GM19468 (cell line): ENCODE data around the gene A4GALT.
"Not testable (repeated sequence)": the region's sequence is repeated elsewhere in the genome, so short reads cannot be mapped to it uniquely, and the experiment has no call there.

Experiments used
- ATAC-seq: cut with Tn5 transposase; IDR thresholded peaks from one replicate; pipeline ENCODE4 v1.9.1; 2021; ENCODE audit warnings: mild to moderate bottlenecking, moderate library complexity, moderate number of reproducible peaks; ENCODE audit not compliant: unreplicated experiment; ENCODE audit errors: extremely low read depth

A4GALT gene

DNA sequence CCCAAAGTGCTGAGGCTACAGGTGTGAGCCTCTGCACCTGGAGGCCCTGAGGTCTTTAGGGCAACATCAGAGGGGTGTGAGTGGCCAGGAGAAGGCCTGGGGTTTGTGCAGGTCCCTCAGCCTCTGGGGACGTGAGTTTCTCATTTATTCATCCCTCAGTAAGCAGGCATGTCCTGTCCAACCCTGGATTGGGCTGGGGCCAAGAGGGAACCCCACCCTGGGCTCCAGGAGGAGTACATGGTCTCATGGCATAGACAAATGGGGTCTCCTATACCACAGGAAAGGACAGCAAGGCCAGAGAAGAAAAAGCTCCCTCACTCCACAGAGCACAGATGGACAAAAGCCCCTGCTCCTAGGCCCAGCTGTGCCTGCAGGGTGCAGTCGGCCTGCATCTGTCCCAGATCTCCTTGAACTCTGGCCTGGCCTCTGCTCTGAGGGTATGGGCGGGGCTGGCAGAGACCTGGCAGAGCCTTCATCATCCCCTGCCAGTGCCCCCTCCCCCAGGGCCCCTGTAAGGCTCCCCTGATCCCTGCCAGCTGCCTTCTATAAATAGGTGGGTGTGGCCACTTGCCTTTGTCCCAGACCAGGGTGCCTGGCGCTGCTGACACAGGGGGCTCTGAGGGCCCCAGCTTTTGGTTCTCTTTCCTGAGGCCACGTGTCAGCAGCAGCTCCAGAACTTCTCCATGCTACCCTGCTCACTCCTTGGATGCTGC lies 34.6 kb downstream of the A4GALT start:
- ATAC-seq, result no peak

DNA sequence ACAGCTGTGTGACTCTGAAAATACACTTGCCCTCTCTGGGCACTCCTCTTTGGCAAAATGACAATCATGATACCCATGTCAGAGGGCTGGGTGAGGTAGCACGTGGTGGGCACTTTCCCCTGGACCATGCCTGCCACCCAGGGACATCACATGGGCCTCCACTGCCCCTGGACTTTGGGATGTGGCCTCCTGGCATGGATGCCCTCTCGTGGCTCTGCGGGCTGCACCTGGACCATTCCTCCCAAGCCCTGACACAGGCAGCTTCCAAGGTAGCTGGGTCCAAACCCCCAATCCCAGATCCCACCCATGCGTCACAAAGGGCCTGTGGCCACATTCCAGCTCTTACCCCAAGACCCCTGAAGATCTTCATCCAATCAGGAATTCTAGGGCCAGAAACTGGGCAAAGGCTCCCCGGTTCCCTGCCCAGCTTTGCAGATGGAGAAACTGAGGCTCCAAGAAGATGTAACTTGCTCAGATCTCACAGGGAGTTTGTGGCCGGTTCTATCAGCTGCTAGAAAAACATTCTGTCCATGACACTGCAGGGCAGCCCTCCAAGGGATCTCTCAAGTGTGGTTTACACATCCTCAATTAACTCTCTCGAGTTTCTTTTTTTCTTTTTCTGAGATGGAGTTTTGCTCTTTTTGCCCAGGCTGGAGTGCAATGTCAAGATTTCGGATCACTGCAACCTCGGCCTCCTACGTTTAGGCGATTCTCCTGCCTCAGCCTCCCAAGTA lies 36.0 kb downstream of the A4GALT start:
- no peak for ATAC-seq

DNA sequence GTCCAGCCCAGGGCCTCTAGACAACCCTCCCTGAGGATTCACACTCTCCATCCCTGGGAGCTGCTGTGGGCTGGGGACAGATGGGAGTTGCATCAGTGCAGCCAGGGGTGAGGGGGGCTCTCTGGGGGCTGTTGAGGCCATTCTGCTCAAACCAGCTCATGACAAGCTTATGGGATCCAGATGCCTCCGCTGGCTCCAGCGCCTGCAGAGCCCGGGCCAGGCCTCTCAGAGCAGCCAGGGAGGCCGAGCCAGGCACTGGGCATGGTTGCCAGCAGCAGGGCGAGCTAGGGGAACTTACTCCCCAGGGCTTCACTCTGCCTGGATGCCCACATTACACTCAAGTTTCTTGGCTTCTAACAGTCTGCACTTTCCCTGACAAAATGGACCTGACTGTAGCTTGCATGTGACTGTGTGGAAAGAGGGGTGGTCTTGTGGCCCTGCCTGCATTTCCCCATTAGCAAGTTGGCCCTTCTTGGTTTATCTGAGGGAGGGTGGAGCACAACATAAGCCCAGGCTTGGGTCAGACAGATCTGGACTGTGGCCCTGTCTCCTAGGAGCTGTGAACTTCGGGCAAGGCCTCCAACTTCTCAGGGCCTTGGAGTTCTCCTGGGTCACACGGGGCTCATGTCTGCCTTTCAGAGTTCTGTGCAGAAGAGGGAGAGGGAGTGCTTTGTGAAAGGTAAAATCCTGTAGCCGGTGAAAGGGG lies 36.9 kb downstream of the A4GALT start:
- no peak for ATAC-seq

- no peak for ATAC-seq
Observed at GRCh38 chr22:42682113-42682851, 38.4 kb downstream of the A4GALT start.

DNA sequence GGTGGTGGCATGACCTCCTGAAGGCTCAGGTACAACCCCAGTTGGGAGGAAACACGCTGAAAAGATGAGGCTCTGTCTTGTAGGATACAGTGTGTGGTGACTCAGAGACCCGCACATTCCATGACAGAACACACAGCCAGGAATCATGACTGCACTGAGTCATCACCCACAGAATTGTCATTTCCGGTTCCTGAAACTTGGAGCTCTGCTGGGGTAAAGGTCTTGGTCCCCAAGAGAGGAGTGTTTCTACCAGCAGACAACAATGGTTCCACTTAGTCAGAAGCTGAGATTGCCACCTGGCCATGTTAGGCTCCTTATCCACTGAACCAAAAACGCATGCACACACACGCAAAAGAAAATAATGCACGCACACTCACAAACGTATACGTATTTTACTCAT lies 40.0 kb downstream of the A4GALT start:
- ATAC-seq, result no peak

DNA sequence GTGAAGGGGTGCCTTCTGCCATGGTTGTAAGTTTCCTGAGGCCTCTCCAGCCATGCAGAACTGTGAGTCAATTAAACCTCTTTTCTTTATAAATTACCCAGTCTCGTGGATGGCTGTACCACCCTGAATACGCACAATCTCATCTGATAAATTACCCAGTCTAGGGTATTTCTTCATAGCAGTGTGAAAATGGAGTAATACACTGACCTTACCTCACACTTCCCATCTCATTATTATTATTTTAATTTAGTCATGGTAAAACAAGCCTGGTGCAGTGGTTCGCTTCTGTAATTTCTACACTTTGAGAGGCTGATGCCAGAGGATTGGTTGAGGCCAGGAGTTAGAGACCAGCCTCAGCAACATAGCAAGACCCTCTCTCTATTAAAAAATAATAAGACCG lies 41.0 kb downstream of the A4GALT start:
- ATAC-seq, result no peak

DNA sequence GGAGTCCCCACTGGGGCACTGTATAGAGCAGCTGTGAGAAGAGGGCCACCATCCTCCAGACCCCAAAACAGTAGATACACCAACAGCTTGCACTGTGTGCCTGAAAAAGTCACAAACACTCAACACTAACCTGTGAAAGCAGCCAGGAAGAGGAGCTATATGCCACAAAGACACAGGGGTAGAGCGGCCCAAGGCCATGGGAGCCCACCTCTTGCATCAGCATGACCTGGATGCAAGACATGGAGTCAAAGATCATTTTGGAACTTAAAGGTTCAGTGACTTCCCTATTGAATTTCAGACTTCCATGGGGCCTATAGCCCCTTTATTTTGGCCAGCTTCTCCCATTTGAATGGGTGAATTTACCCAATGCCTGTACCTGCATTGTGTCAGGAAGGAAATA lies 41.8 kb downstream of the A4GALT start:
- no peak for ATAC-seq

- not testable (repeated sequence) for ATAC-seq
Observed at GRCh38 chr22:42677936-42678335, 42.7 kb downstream of the A4GALT start.

GRCh38 chr22:42676059-42676607 lies 44.5 kb downstream of the A4GALT start:
- ATAC-seq, result no peak

DNA sequence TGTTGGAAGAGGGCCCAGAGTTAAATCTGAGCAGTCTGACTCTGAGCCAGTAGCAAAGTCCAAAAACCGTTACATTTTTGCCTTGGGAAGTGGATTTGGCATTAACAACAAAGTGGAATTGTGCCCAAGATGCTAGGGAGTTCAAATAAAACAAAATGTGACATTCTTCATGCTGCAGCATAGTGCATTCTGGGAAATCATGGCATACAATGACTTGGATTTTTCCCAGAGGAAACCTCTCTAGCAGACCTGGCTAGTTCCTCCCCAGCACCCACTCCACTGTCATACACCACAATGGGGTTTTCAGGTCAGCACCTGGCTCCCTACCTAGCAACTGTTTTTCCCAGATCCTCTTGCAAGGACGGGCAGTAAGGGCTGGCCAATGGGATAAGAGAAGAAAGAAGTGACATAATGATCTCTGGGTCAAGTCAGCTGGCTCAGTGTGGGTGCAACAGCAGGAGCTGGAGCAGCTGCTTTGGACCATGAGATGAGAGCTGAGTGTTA lies 46.7 kb downstream of the A4GALT start:
- ATAC-seq, result no peak

GRCh38 chr22:42673071-42673470 lies 47.6 kb downstream of the A4GALT start:
- not testable (repeated sequence) for ATAC-seq

- ATAC-seq, result no peak
Observed at GRCh38 chr22:42670921-42671709, 49.6 kb downstream of the A4GALT start.

- no peak for ATAC-seq
Observed at GRCh38 chr22:42670046-42670445, 50.6 kb downstream of the A4GALT start.

GRCh38 chr22:42666393-42666792 lies 54.3 kb downstream of the A4GALT start:
- ATAC-seq, result not testable (repeated sequence)

- ATAC-seq, result no peak
Observed at GRCh38 chr22:42664976-42665831, 55.5 kb downstream of the A4GALT start.

DNA sequence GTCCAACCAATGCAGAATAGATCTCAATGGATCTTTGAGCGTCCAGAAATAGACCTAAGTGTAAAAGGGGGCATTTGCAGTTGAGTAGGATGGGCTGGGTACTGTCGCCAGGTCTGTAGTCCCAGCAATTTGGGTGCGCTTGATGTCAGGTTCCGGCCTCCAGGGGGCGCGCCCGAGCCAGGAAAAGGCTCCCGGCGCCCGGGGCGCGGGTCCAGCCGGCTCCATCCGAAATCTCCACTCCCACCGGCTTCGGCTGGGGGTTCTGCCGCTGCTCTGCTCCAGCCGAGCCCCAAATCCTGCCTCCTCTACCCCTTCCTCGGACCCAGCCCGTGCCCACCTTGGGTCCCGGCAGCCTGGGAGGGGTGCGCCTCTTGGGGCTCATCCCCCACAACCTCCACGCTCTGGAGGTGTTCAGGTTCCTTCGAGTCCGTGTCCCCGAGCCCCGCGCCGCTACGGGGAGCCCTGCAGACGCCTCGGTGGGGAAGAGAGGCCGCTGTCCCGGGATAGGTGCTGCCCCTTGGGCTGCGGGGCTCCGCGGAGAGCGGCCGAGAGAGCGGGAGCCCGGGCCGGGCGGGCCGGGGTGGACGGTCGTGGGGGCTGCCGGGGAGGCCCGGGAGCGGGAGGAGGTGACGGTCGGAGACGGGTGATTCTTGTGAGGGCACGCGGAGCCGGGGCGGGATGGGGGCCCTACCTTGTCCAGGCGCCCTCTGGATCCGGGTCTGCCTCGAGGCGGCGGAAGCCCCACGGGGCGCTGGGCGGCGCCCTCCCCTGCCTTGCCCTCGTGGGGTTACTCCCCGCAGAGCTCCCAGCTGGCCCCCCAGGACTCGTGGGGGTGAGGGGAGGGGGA lies 58.5 kb downstream of the A4GALT start:
- ATAC-seq, result no peak

DNA sequence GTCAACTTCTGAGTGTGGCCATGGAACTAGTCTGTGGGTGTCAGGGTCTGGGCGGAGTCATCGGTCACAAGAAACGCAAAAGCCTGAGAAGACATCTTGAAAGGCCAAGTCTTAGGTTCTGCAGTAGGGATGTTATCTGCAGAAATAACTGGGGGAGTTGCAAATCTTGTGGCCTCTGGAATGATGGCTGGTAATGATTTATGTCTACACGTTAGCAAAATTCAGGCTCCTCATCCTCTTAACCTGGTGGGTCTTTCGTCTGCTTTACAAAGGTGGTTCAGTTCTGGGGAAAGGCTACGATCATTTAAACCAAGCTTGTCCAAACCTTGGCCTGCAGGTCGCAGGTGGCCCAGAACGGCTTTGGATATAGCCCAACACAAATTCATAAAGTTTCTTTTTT lies 64.1 kb downstream of the A4GALT start:
- ATAC-seq, result no peak
